NCI-H2171 treated with DMSO at 0.1 percent for 48 hours (cell line): ENCODE results near the gene ATP6V0D1.

Source experiments
- DNase-seq: peaks from one replicate; lab custom pipeline; 2025; lab: John Stamatoyannopoulos, UW

Gene ATP6V0D1

DNA sequence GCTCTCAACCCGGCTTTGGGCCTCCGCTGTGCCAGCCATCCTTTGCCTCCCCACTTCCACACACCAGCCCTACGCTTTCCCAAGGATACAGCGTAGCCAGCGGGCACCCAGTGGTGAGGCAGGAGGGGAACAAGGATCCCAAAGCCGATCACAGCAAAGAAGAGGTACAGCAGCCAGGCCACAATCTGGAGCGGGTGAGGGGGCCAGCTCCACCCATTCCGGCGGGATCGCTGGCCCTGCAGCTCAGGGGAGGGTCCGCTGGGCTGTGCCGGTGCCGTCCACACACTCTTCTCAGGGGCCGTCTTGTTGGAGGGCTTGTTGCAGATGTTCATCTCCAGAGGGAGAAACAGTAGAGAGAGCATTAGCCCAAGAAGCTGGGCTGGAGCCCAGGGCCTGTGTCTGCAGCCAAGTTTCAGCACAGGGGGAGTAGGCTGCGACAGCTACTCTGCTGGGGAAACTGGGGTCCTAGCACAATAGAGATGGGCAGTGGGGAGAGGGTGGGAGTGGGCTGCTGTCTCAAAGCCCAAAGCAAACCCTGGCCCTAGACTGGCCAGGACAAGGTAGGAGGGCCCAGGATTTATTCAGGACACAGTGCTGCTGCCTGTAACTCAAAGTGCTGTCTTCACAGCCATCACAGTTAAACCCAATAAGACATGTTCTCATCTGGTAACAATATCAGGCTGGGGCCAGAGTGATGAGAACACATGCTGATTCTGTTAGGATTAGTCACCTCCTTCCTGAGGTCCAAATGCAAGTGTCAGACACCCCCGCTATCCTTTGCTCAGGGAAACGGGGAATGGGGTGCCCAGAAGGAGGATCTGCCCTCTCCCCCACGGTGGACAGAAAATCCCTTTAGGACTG is 74.6 kb downstream of the ATP6V0D1 start:
- DNase-seq, result no peak

DNA sequence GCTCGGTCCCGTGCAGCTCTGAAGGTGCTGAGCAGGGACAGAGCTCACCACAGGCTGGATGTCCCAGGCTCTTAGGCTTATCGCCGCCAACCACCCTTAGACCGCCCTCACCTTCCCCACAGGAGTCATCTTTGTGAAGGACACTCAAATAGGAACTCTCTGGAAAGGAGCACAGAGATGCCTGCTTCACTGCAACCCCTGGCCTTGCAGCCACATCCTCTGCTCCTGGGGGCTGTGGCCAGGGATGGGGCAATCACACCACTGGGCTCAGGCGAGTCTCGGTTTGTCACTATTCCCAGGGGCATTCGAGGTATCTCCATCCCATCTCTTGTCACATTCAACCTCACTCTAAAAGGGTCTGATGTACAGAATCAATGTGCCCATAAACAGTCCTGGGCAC is 75.6 kb downstream of the ATP6V0D1 start:
- DNase-seq, result no peak

DNA sequence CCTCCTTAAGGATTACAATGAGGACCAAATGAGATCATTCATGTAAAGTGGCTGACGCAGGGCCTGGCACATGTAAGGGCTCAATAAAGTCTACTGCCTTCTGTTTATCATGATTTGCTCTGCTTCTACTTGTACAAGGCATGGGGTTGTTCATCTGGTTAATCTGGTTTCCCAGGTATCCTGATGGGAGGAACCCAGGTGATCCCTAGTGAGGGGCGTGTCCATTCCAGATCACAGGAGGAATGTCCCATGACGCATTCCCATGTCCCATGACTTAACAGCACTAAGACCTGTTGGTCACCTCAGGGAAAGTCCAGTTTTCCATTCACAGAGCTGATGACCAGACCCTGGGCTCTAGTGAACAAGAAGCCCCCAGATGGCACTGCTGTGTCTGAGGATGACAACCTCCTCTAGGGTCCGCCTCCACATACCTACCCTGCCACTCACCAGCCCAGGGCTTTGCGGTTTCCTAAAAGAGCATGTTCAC is 76.2 kb downstream of the ATP6V0D1 start:
- no peak for DNase-seq

GRCh38 chr16:67403976-67404555 is 76.9 kb downstream of the ATP6V0D1 start:
- no peak for DNase-seq

DNA sequence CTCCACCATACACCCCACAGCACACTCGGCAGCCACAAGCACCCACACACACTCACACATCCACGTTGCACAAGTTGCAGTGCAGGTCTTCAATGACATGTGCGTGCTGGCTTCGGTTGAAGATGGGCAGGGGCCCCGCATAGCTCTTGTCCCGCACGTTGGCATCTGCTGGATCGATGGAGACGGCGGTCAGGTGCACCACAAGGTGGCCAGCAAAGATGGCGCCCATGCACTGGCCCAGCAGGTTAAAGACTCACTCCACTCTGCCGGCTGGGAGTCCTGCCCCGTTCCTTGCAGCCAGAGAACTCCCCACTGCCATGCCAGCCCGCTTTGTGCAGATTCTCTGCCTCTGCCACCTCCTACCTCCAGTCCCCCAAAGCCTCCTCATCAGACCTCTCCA is 80.1 kb downstream of the ATP6V0D1 start:
- DNase-seq, result no peak

DNA sequence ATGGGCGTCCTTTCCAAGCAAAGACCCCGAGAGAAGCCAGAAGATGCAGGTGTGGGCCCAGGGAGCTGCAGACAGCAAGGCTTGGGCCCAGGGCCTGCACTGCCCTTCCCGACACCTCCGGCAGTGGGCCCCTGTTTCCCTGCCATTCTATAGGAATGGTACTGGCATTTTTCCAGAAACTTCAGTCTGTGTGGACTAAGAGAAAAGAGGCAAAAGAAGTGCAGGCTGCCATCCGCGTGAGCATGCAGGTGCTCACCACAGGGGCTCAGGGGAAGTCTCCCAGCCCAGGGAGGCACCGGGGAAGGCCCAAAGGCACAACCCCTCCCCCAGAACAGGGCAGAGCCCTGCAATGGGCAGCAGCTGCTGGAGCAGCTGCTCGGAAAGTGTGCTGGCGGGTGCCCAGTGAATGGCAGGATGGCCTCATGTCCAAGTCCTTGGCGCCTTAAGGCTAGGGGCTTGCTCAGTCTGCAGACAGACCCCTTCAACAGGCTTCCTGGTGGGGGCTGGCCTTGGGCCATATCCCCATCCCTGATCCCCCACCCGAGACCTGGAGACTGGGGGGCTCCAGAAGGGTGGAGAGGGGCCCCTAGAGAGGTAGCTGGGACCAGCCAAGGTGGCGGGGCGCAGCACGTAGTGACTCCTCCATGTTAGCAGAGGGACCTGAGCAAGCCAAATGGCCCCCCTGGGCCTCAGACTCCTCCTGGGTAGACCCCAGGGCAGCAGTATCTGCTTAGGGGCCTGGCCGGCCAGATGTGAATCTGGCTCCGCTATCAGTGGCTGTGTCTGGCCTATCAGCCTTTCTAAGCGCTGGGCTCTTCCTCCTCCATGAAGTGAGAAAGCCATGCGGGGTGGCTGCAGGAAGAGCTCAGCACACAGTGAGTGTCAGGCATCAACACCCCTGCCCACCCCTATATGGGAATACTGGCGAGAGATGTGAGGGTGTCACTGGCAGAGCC is 80.9 kb downstream of the ATP6V0D1 start:
- peak; percentile 50 for DNase-seq

- no peak for DNase-seq
These were observed 81.7 kb downstream of the ATP6V0D1 start for GRCh38 chr16:67399218-67399733.

DNA sequence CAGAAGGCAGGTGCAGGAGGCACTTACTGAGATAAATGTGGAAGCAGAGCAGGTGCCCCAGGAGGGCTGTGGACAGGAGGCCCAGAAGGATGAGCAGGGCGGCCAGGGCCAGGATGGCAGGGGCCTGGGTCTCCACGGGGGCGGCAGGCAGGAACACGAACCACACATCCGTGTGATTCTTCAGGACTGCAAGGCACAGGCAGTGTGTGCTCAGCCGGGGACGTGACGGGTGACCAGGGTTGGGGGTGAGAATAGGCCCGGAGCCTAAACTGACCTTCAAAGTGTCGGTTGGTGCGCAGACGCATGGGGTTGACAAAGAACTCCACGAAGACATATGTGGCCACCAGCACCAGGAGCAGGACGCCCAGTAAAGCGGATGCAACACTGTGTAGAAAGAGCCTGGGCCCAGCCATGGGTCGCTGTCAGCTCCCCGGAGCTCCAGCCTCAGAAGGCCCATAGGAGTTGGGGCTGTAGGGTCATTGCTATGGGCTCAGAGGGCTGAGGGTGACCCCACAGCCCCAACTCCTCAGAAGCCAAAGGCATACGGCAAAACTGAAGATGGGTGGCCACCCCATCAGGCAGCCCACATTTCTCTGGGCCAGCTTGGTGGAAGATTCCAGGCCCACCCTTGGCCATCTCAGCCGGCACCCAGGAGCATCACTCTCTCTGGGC is 82.3 kb downstream of the ATP6V0D1 start:
- no peak for DNase-seq

- peak; percentile 60 for DNase-seq
These were observed 83.0 kb downstream of the ATP6V0D1 start for GRCh38 chr16:67397812-67398545.

GRCh38 chr16:67397036-67397801 is 83.7 kb downstream of the ATP6V0D1 start:
- DNase-seq, result no peak

GRCh38 chr16:67396159-67397035 is 84.6 kb downstream of the ATP6V0D1 start:
- DNase-seq, result peak; percentile 95

- DNase-seq, result peak; percentile 93
These were observed 85.3 kb downstream of the ATP6V0D1 start for GRCh38 chr16:67395458-67396158.

DNA sequence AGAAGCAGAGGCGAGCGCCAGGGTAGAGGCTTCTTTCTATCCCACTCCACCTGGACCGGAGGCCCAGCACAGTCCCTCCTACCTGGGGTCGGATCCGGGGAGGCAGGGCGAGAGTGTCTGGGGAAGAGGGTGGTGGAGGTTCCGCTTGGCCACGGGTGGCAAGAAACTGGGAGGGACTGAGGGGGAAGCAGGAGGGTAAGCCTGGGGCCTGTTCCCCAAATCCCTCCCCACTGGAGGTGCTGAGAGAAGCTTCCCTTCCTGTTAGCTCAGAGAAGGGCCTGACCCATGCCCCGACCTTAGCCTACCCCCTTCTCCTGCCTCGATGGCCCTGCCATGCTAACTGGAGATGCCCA is 85.9 kb downstream of the ATP6V0D1 start:
- no peak for DNase-seq

GRCh38 chr16:67394155-67395104 is 86.5 kb downstream of the ATP6V0D1 start:
- DNase-seq, result no peak

DNA sequence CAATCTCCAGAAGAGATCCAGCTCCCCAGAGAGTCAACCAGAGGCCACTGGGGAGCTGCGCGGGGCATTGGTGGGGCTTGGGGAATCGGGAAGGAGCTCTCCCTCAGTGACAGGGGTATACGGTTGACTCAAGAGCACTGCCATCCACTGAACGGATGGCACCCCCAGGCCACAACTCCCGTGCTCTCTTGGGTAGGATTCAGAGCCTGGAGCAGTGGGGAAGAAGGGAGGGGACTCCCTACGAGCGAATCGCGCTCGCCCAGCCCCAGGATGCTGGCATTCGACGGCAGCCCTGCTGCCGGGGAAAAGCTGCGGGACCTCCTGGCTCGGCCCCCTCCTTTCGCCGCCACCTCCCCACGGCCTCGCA is 87.2 kb downstream of the ATP6V0D1 start:
- no peak for DNase-seq

GRCh38 chr16:67393111-67393787 is 87.7 kb downstream of the ATP6V0D1 start, which contains the start of gene TPPP3:
TSS of gene TPPP3 (minus strand) at chr16:67393498. CDS start at chr16:67391111, 2,387 bp downstream.
- peak; percentile 68 for DNase-seq
